ENCODE data around the gene SLC5A11. TPM values are rescaled to one million over a fixed set of nuclear protein-coding genes. Genes with fewer than 3 reads are reported as not detected.

Gene SLC5A11
- total RNA-seq, 2 donors from 2014 or later: not detected

- intact Hi-C loops (cut with DNase I): no loop called here
- ATAC-seq: no peak
- peaks cover 0 to 27% of the 10 kb centered on the region in 2 donors for H3K36me3 ChIP-seq (replicated peaks in 1 of 2; ENCODE audit: insufficient read depth in 1 of 2, low read depth in 2 of 2)
Measured at GRCh38 chr16:24957887-24958286, 112.1 kb downstream of the SLC5A11 start.

More at GRCh38 chr16:24957887-24958286, 112.1 kb downstream of the SLC5A11 start:
- no peak overlapping the region for H3K4me3 ChIP-seq
- TF ChIP-seq CTCF (IDR thresholded peaks at IDR 0.05): no peak
- no peak for TF ChIP-seq POLR2A (IDR thresholded peaks at IDR 0.05)
- H3K27ac ChIP-seq: no peak overlapping the region
- no peaks in the 10 kb centered on the region for H3K9me3 ChIP-seq
- no peaks in the 10 kb centered on the region for H3K4me1 ChIP-seq
- no peak for DNase-seq
- H3K27me3 ChIP-seq: no peaks in the 10 kb centered on the region
- 72 to 73% methylated on average over 6 of the region's 6 CpGs for WGBS, 2 donors

Other genes starting within 250 kb of the SLC5A11 start
- gene TNRC6A, start 116.3 kb upstream of the SLC5A11 start, total RNA-seq: 10 to 100 TPM; 46.1 to 82.2 TPM
- gene ARHGAP17, start 169.4 kb downstream of the SLC5A11 start, total RNA-seq: 10 to 100 TPM; 35.9 to 54.7 TPM

All from body of pancreas (tissue), 4 donors.